Astrocyte of the hippocampus (primary cell): Measurements from ENCODE around the gene SLC16A7.

Experiments
- DNase-seq: peaks from one replicate; pipeline ENCODE4 v3.0.0; 2011; ENCODE audit warnings: low read depth, low spot score

Gene SLC16A7

DNA sequence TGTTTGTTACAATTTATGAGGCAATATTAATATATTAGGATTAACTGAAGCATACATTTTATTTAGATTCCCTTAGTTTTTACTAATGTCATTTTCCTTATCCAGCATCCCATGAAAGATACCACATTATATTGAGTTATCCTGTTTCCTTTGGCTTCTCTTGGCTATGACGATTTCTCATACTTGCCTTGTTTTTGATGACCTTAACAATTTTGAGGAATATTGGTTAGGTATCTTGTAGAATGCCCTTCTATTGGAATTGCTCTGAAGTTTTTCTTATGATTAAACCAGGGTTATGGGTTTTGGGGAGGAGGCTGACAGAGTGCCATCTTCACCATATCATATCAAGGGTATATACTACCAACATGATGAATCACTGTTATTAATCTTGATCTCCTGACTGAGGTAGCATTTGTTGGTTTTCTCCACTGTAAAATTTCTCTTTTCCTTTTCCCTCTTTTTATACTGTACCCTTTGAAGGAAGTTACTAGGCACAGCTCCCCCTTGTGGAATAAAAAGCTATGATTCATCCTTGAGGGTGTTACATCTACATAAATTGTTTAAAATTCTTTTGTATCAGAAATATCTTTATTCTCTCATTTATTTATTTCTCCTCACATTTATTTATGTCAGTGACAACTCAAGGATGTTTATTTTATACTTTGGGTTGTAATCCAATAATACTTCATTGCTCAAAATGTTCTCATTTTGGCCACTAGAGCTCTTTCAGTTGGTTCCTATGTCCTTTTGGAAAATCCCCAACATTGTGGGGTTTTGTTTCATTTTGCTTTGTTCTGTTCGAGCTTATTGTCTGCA, 239.0 kb downstream of the SLC16A7 start:
- peak; percentile 41 for DNase-seq
